DOHH2 (cell line): ENCODE data around the gene FRAS1.

Source experiments
- H3F3A ChIP-seq: fragments of 200-600 bp; sonication (generic), shearing (Covaris generic); 2 replicates; pipeline ENCODE4 v1.6.0; 2016; ENCODE audit warnings: antibody characterized with exemption, mild to moderate bottlenecking; ENCODE audit not compliant: control insufficient read depth, insufficient read depth
- H3K27ac ChIP-seq: fragments of 200-600 bp; sonication (generic); 2 replicates; pipeline ENCODE4 v1.5.1; 2014; ENCODE audit warnings: low read depth, mild to moderate bottlenecking, low read length, moderate library complexity
- H3K27me3 ChIP-seq: fragments of 200-600 bp; sonication (generic); 2 replicates; pipeline ENCODE4 v1.6.1; 2014; ENCODE audit warnings: mild to moderate bottlenecking, low read length, mixed read lengths; ENCODE audit not compliant: control insufficient read depth
- H3K36me3 ChIP-seq: fragments of 200-600 bp; sonication (generic); 2 replicates; pipeline ENCODE4 v1.6.1; 2014; ENCODE audit warnings: mild to moderate bottlenecking, low read length, moderate library complexity, mixed read lengths; ENCODE audit not compliant: control insufficient read depth
- H3K4me1 ChIP-seq: fragments of 200-600 bp; sonication (generic); 2 replicates; pipeline ENCODE4 v1.6.1; 2014; ENCODE audit warnings: mild to moderate bottlenecking, low read length, mixed read lengths; ENCODE audit not compliant: control insufficient read depth
- H3K4me2 ChIP-seq: fragments of 200-600 bp; sonication (generic); 2 replicates; pipeline ENCODE4 v1.6.0; 2014; ENCODE audit warnings: mild to moderate bottlenecking, low read length, moderate library complexity
- H3K4me3 ChIP-seq: fragments of 200-600 bp; sonication (generic); 2 replicates; pipeline ENCODE4 v1.5.1; 2014; ENCODE audit warnings: mild to moderate bottlenecking, low read length, mixed read lengths
- H3K79me2 ChIP-seq: fragments of 200-600 bp; sonication (generic); 2 replicates; pipeline ENCODE4 v1.6.1; 2014; ENCODE audit warnings: mild to moderate bottlenecking, low read length, mixed read lengths; ENCODE audit not compliant: control insufficient read depth
- H3K9me2 ChIP-seq: fragments of 200-600 bp; sonication (generic); replicated peaks from 2 replicates; pipeline ENCODE4 v1.6.1; 2014; ENCODE audit warnings: mild to moderate bottlenecking, low read length, mixed read lengths; ENCODE audit not compliant: control insufficient read depth
- H3K9me3 ChIP-seq: fragments of 200-600 bp; sonication (generic); 2 replicates; pipeline ENCODE4 v1.6.1; 2014; ENCODE audit warnings: antibody characterized with exemption, low read length, mixed read lengths; ENCODE audit not compliant: control insufficient read depth, insufficient read depth
- H4K20me1 ChIP-seq: fragments of 200-600 bp; sonication (generic); 2 replicates; pipeline ENCODE4 v1.6.0; 2014; ENCODE audit warnings: low read depth, mild to moderate bottlenecking, antibody characterized with exemption, low read length, moderate library complexity; ENCODE audit not compliant: control insufficient read depth, insufficient read depth
- CTCF ChIP-seq: fragments of 200-600 bp; sonication (generic); IDR thresholded peaks from one replicate; pipeline ENCODE4 v1.5.1; 2014; ENCODE audit warnings: antibody characterized with exemption, mild to moderate bottlenecking, low read depth, low read length; ENCODE audit not compliant: poor library complexity, severe bottlenecking
- EZH2phosphoT487 ChIP-seq: fragments of 200-600 bp; sonication (generic); IDR thresholded peaks from 2 replicates; pipeline ENCODE4 v1.6.1; 2017; ENCODE audit warnings: borderline replicate concordance, mild to moderate bottlenecking, antibody characterized with exemption, low read length, moderate library complexity, mixed read lengths

Gene FRAS1

GRCh38 chr4:78571804-78572203 is 514.7 kb downstream of the FRAS1 start:
- no peaks in the 10 kb centered on the region for H3K79me2 ChIP-seq
- H3F3A ChIP-seq: no peaks in the 10 kb centered on the region
- no peaks in the 10 kb centered on the region for H3K9me2 ChIP-seq
- H3K27ac ChIP-seq: no peak overlapping the region
- no peaks in the 10 kb centered on the region for H3K4me1 ChIP-seq
- no peak overlapping the region for H3K4me3 ChIP-seq
- H3K27me3 ChIP-seq: peaks cover 4% of the 10 kb centered on the region
- H3K9me3 ChIP-seq: no peaks in the 10 kb centered on the region
- no peaks in the 10 kb centered on the region for H4K20me1 ChIP-seq
- TF ChIP-seq EZH2phosphoT487: no peak
- TF ChIP-seq CTCF: no peak
- H3K36me3 ChIP-seq: no peaks in the 10 kb centered on the region
- no peak overlapping the region for H3K4me2 ChIP-seq

- no peaks in the 10 kb centered on the region for H3F3A ChIP-seq
- H3K27ac ChIP-seq: no peak overlapping the region
- H3K27me3 ChIP-seq: no peaks in the 10 kb centered on the region
- no peak overlapping the region for H3K4me2 ChIP-seq
- TF ChIP-seq EZH2phosphoT487: no peak
- TF ChIP-seq CTCF: no peak
- no peaks in the 10 kb centered on the region; the same call in 1 of the 2 replicates for H3K4me1 ChIP-seq
- H3K36me3 ChIP-seq: no peaks in the 10 kb centered on the region
- no peaks in the 10 kb centered on the region for H3K9me2 ChIP-seq
- no peak overlapping the region for H3K4me3 ChIP-seq
- no peaks in the 10 kb centered on the region for H3K9me3 ChIP-seq
- H3K79me2 ChIP-seq: no peaks in the 10 kb centered on the region
- H4K20me1 ChIP-seq: no peaks in the 10 kb centered on the region
These were observed 521.7 kb downstream of the FRAS1 start for GRCh38 chr4:78578674-78579425.

GRCh38 chr4:78581618-78582017 is 524.5 kb downstream of the FRAS1 start:
- TF ChIP-seq CTCF: no peak
- Histone ChIP-seq H3K4me2 (no peak overlapping the region), H3K27me3 (no peaks in the 10 kb centered on the region), H3K9me3 (no peaks in the 10 kb centered on the region), H3K4me3 (no peak overlapping the region), H3K79me2 (no peaks in the 10 kb centered on the region), H3F3A (no peaks in the 10 kb centered on the region), H3K27ac (no peak overlapping the region), H4K20me1 (no peaks in the 10 kb centered on the region), H3K9me2 (no peaks in the 10 kb centered on the region), H3K36me3 (no peaks in the 10 kb centered on the region), H3K4me1 (peaks cover 8% of the 10 kb centered on the region; the same call in 1 of the 2 replicates)
